ENCODE data around the gene RNU1-4.
"Not testable (repeated sequence)": the region's sequence is repeated elsewhere in the genome, so short reads cannot be mapped to it uniquely, and the experiment has no call there.

RNU1-4 gene

GRCh38 chr1:16774773-16775172 lies 34.5 kb downstream of the RNU1-4 start:
- not testable (repeated sequence) for H3K79me2 ChIP-seq (ENCODE audit: control insufficient read depth, insufficient read depth, low read length, poor library complexity); H3K18ac ChIP-seq (ENCODE audit: low read length); H3K27me3 ChIP-seq (ENCODE audit: insufficient read depth, low read length); H3K14ac ChIP-seq (ENCODE audit: low read length); DNase-seq; H3K27ac ChIP-seq (ENCODE audit: low read depth, low read length); H2AK5ac ChIP-seq (ENCODE audit: low read length); H3K23ac ChIP-seq (ENCODE audit: low read length); H3K4ac ChIP-seq (ENCODE audit: low read depth, low read length); H2BK5ac ChIP-seq (ENCODE audit: low read depth, low read length, poor library complexity); H3K79me1 ChIP-seq (ENCODE audit: low read length); H3K9me3 ChIP-seq (ENCODE audit: insufficient read depth, low read depth, low read length); H3K36me3 ChIP-seq (ENCODE audit: control insufficient read depth in 1 of 2, insufficient read depth in 2 of 2, low read length in 2 of 2); H3K4me2 ChIP-seq (ENCODE audit: low read length); H2AFZ ChIP-seq (ENCODE audit: insufficient read depth, low read length, poor library complexity); H3K4me3 ChIP-seq (ENCODE audit: low read depth, low read length); H3K4me1 ChIP-seq (ENCODE audit: control insufficient read depth in 1 of 2, insufficient read depth in 2 of 2, low read length in 2 of 2); H3K9ac ChIP-seq (ENCODE audit: low read length); H4K8ac ChIP-seq (ENCODE audit: low read depth, low read length); H2BK12ac ChIP-seq (ENCODE audit: low read length); H4K91ac ChIP-seq (ENCODE audit: low read depth, low read length); H4K12ac ChIP-seq (ENCODE audit: low read depth, low read length); H2BK120ac ChIP-seq (ENCODE audit: insufficient read depth, low read length, poor library complexity)
- no CpG with 5 or more reads among the region's 14 CpGs for WGBS (ENCODE audit: extremely low coverage, insufficient coverage, insufficient read length)

- H3K27ac ChIP-seq (ENCODE audit: low read depth, low read length); H2BK12ac ChIP-seq (ENCODE audit: low read length); H2BK120ac ChIP-seq (ENCODE audit: insufficient read depth, low read length, poor library complexity): not testable (repeated sequence)
Measured at GRCh38 chr1:16775290-16775689, 35.0 kb downstream of the RNU1-4 start.

GRCh38 chr1:16776248-16776647 lies 35.9 kb downstream of the RNU1-4 start:
- H3K14ac ChIP-seq (ENCODE audit: low read length); H3K4me2 ChIP-seq (ENCODE audit: low read length); H3K23ac ChIP-seq (ENCODE audit: low read length); H2AFZ ChIP-seq (ENCODE audit: insufficient read depth, low read length, poor library complexity); H3K27me3 ChIP-seq (ENCODE audit: insufficient read depth, low read length); H3K18ac ChIP-seq (ENCODE audit: low read length); H2AK5ac ChIP-seq (ENCODE audit: low read length); H2BK5ac ChIP-seq (ENCODE audit: low read depth, low read length, poor library complexity); H3K9me3 ChIP-seq (ENCODE audit: insufficient read depth, low read depth, low read length); H3K4me3 ChIP-seq (ENCODE audit: low read depth, low read length); H3K4ac ChIP-seq (ENCODE audit: low read depth, low read length); H3K27ac ChIP-seq (ENCODE audit: low read depth, low read length); DNase-seq; H2BK12ac ChIP-seq (ENCODE audit: low read length); H3K36me3 ChIP-seq (ENCODE audit: control insufficient read depth in 1 of 2, insufficient read depth in 2 of 2, low read length in 2 of 2); H3K4me1 ChIP-seq (ENCODE audit: control insufficient read depth in 1 of 2, insufficient read depth in 2 of 2, low read length in 2 of 2); H2BK120ac ChIP-seq (ENCODE audit: insufficient read depth, low read length, poor library complexity); H4K8ac ChIP-seq (ENCODE audit: low read depth, low read length); H4K91ac ChIP-seq (ENCODE audit: low read depth, low read length); H3K9ac ChIP-seq (ENCODE audit: low read length); H3K79me2 ChIP-seq (ENCODE audit: control insufficient read depth, insufficient read depth, low read length, poor library complexity); H4K12ac ChIP-seq (ENCODE audit: low read depth, low read length); H3K79me1 ChIP-seq (ENCODE audit: low read length): not testable (repeated sequence)
- no CpG with 5 or more reads among the region's 8 CpGs for WGBS (ENCODE audit: extremely low coverage, insufficient coverage, insufficient read length)

More at GRCh38 chr1:16775290-16775689, 35.0 kb downstream of the RNU1-4 start:
- not testable (repeated sequence) for H3K79me2 ChIP-seq (ENCODE audit: control insufficient read depth, insufficient read depth, low read length, poor library complexity); H4K8ac ChIP-seq (ENCODE audit: low read depth, low read length); DNase-seq; H3K4me3 ChIP-seq (ENCODE audit: low read depth, low read length); H3K4ac ChIP-seq (ENCODE audit: low read depth, low read length); H3K4me2 ChIP-seq (ENCODE audit: low read length); H4K12ac ChIP-seq (ENCODE audit: low read depth, low read length); H3K9me3 ChIP-seq (ENCODE audit: insufficient read depth, low read depth, low read length); H3K18ac ChIP-seq (ENCODE audit: low read length); H2BK5ac ChIP-seq (ENCODE audit: low read depth, low read length, poor library complexity); H3K9ac ChIP-seq (ENCODE audit: low read length); H3K23ac ChIP-seq (ENCODE audit: low read length); H3K36me3 ChIP-seq (ENCODE audit: control insufficient read depth in 1 of 2, insufficient read depth in 2 of 2, low read length in 2 of 2); H4K91ac ChIP-seq (ENCODE audit: low read depth, low read length); H3K79me1 ChIP-seq (ENCODE audit: low read length); H2AK5ac ChIP-seq (ENCODE audit: low read length); H2AFZ ChIP-seq (ENCODE audit: insufficient read depth, low read length, poor library complexity); H3K14ac ChIP-seq (ENCODE audit: low read length); H3K27me3 ChIP-seq (ENCODE audit: insufficient read depth, low read length); H3K4me1 ChIP-seq (ENCODE audit: control insufficient read depth in 1 of 2, insufficient read depth in 2 of 2, low read length in 2 of 2)
- no CpG with 5 or more reads among the region's 8 CpGs for WGBS (ENCODE audit: extremely low coverage, insufficient coverage, insufficient read length)

- H3K4ac ChIP-seq (ENCODE audit: low read depth, low read length); H2BK5ac ChIP-seq (ENCODE audit: low read depth, low read length, poor library complexity); H3K4me2 ChIP-seq (ENCODE audit: low read length); H3K27me3 ChIP-seq (ENCODE audit: insufficient read depth, low read length); DNase-seq; H4K91ac ChIP-seq (ENCODE audit: low read depth, low read length); H3K9ac ChIP-seq (ENCODE audit: low read length); H2BK120ac ChIP-seq (ENCODE audit: insufficient read depth, low read length, poor library complexity); H3K14ac ChIP-seq (ENCODE audit: low read length); H3K27ac ChIP-seq (ENCODE audit: low read depth, low read length); H2BK12ac ChIP-seq (ENCODE audit: low read length); H2AK5ac ChIP-seq (ENCODE audit: low read length); H3K36me3 ChIP-seq (ENCODE audit: control insufficient read depth in 1 of 2, insufficient read depth in 2 of 2, low read length in 2 of 2); H3K79me2 ChIP-seq (ENCODE audit: control insufficient read depth, insufficient read depth, low read length, poor library complexity); H4K8ac ChIP-seq (ENCODE audit: low read depth, low read length); H3K18ac ChIP-seq (ENCODE audit: low read length); H4K12ac ChIP-seq (ENCODE audit: low read depth, low read length); H3K4me1 ChIP-seq (ENCODE audit: control insufficient read depth in 1 of 2, insufficient read depth in 2 of 2, low read length in 2 of 2); H3K4me3 ChIP-seq (ENCODE audit: low read depth, low read length); H2AFZ ChIP-seq (ENCODE audit: insufficient read depth, low read length, poor library complexity); H3K9me3 ChIP-seq (ENCODE audit: insufficient read depth, low read depth, low read length); H3K23ac ChIP-seq (ENCODE audit: low read length); H3K79me1 ChIP-seq (ENCODE audit: low read length): not testable (repeated sequence)
- no CpG with 5 or more reads among the region's 5 CpGs for WGBS (ENCODE audit: extremely low coverage, insufficient coverage, insufficient read length)
Measured at GRCh38 chr1:16776835-16777234, 36.5 kb downstream of the RNU1-4 start.
